ENCODE data around the gene PSME3. TPM values are rescaled to one million over a fixed set of nuclear protein-coding genes. Genes with fewer than 3 reads are reported as not detected.

Gene PSME3
- total and polyA plus RNA-seq, 7 donors = 34.3 to 94.9 (median 59.7) TPM

- intact Hi-C loops (cut with DNase I) = no loop called here
Observed at GRCh38 chr17:42803074-42803883, 29.9 kb upstream of the PSME3 start.

GRCh38 chr17:42804918-42805367 is 28.3 kb upstream of the PSME3 start:
- no peaks in the 10 kb centered on the region for H3K27me3 ChIP-seq
- no peak for DNase-seq
- WGBS, 2 donors = 27 to 72% methylated on average over 1 of the region's 1 CpG
- no peak overlapping the region for H3K4me3 ChIP-seq
- H3K9me3 ChIP-seq = no peaks in the 10 kb centered on the region
- H3K4me1 ChIP-seq = peaks cover 0 to 13% (median 6%) of the 10 kb centered on the region in 4 donors
- H3K27ac ChIP-seq = peak overlapping the region in 1 of 4 donors; percentile 76
- H3K36me3 ChIP-seq = no peaks in the 10 kb centered on the region
- intact Hi-C loops (cut with DNase I) = no loop called here
- TF ChIP-seq, protein P1, sequence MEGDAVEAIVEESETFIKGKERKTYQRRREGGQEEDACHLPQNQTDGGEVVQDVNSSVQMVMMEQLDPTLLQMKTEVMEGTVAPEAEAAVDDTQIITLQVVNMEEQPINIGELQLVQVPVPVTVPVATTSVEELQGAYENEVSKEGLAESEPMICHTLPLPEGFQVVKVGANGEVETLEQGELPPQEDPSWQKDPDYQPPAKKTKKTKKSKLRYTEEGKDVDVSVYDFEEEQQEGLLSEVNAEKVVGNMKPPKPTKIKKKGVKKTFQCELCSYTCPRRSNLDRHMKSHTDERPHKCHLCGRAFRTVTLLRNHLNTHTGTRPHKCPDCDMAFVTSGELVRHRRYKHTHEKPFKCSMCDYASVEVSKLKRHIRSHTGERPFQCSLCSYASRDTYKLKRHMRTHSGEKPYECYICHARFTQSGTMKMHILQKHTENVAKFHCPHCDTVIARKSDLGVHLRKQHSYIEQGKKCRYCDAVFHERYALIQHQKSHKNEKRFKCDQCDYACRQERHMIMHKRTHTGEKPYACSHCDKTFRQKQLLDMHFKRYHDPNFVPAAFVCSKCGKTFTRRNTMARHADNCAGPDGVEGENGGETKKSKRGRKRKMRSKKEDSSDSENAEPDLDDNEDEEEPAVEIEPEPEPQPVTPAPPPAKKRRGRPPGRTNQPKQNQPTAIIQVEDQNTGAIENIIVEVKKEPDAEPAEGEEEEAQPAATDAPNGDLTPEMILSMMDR (IDR thresholded peaks at IDR 0.05) = no peak
- TF ChIP-seq POLR2A (IDR thresholded peaks at IDR 0.05) (no peak), POLR2AphosphoS5 (IDR thresholded peaks at IDR 0.05) (no peak)

More at GRCh38 chr17:42803074-42803883, 29.9 kb upstream of the PSME3 start:
- Histone ChIP-seq H3K4me1 (peaks cover 0 to 7% (median 6%) of the 10 kb centered on the region in 4 donors), H3K4me3 (no peak overlapping the region), H3K27me3 (no peaks in the 10 kb centered on the region), H3K27ac (peak overlapping the region in 1 of 4 donors; percentile 76), H3K9me3 (no peaks in the 10 kb centered on the region), H3K36me3 (no peaks in the 10 kb centered on the region)
- DNase-seq = no peak
- WGBS, 2 donors = 13 to 58% methylated on average over 2 of the region's 2 CpGs
- TF ChIP-seq POLR2AphosphoS5 (IDR thresholded peaks at IDR 0.05) (no peak), POLR2A (IDR thresholded peaks at IDR 0.05) (no peak), EP300 (IDR thresholded peaks at IDR 0.05) (no peak)
- TF ChIP-seq, protein P1 (IDR thresholded peaks at IDR 0.05) = no peak

- peaks cover 0 to 13% (median 6%) of the 10 kb centered on the region in 4 donors for H3K4me1 ChIP-seq
- H3K4me3 ChIP-seq = no peak overlapping the region
- H3K36me3 ChIP-seq = peaks cover 0 to 13% (median 3%) of the 10 kb centered on the region in 4 donors
- no peak for DNase-seq
- 20 to 66% methylated on average over 1 of the region's 1 CpG for WGBS, 2 donors
- no peaks in the 10 kb centered on the region for H3K27me3 ChIP-seq
- TF ChIP-seq POLR2A (IDR thresholded peaks at IDR 0.05) (no peak), POLR2AphosphoS5 (IDR thresholded peaks at IDR 0.05) (no peak), EP300 (IDR thresholded peaks at IDR 0.05) (no peak)
- TF ChIP-seq, protein P1 (IDR thresholded peaks at IDR 0.05) = no peak
- peak overlapping the region in 1 of 4 donors; percentile 76 for H3K27ac ChIP-seq
- intact Hi-C loops (cut with DNase I) = no loop called here
- no peaks in the 10 kb centered on the region for H3K9me3 ChIP-seq
Observed at GRCh38 chr17:42806249-42806648, 26.9 kb upstream of the PSME3 start.

- no peaks in the 10 kb centered on the region for H3K9me3 ChIP-seq
- peaks cover 4 to 42% (median 15%) of the 10 kb centered on the region in 4 donors for H3K36me3 ChIP-seq
- DNase-seq = peak; percentile 87
- no peak overlapping the region for H3K4me3 ChIP-seq
- TF ChIP-seq POLR2A (IDR thresholded peaks at IDR 0.05) (no peak), POLR2AphosphoS5 (IDR thresholded peaks at IDR 0.05) (peak in 2 of 4 donors; percentile 32 to 44), EP300 (IDR thresholded peaks at IDR 0.05) (no peak)
- TF ChIP-seq, protein P1 (IDR thresholded peaks at IDR 0.05) = no peak
- H3K4me1 ChIP-seq = peaks cover 0 to 14% (median 6%) of the 10 kb centered on the region in 4 donors
- WGBS, 2 donors = 28 to 61% methylated on average over 3 of the region's 3 CpGs
- H3K27ac ChIP-seq = peak overlapping the region; percentile 51 to 70 (median 57)
- intact Hi-C loops (cut with DNase I) = no loop called here
- H3K27me3 ChIP-seq = no peaks in the 10 kb centered on the region
Observed at GRCh38 chr17:42809250-42809649, 23.9 kb upstream of the PSME3 start.
